HG03439 (cell line): ENCODE measurements around the gene CDKAL1.
"Not testable (repeated sequence)": the region's sequence is repeated elsewhere in the genome, so short reads cannot be mapped to it uniquely, and the experiment has no call there.

ENCODE experiments used
- ATAC-seq: cut with Tn5 transposase; IDR thresholded peaks from one replicate; pipeline ENCODE4 v1.9.1; 2021; ENCODE audit warnings: mild to moderate bottlenecking, moderate library complexity; ENCODE audit not compliant: unreplicated experiment

The CDKAL1 gene

GRCh38 chr6:21087188-21087587 is 552.9 kb downstream of the CDKAL1 start:
- ATAC-seq, result no peak

- ATAC-seq, result no peak
Observed at GRCh38 chr6:21091411-21091810, 557.2 kb downstream of the CDKAL1 start.

GRCh38 chr6:21092231-21092772 is 558.0 kb downstream of the CDKAL1 start:
- ATAC-seq, result not testable (repeated sequence)

GRCh38 chr6:21095462-21095861 is 561.2 kb downstream of the CDKAL1 start:
- no peak for ATAC-seq

- no peak for ATAC-seq
Observed at GRCh38 chr6:21098134-21098533, 563.9 kb downstream of the CDKAL1 start.

GRCh38 chr6:21098744-21099143 is 564.5 kb downstream of the CDKAL1 start:
- ATAC-seq, result no peak

GRCh38 chr6:21099338-21100314 is 565.4 kb downstream of the CDKAL1 start:
- ATAC-seq, result no peak

- ATAC-seq, result no peak
Observed at GRCh38 chr6:21100991-21101390, 566.7 kb downstream of the CDKAL1 start.

- no peak for ATAC-seq
Observed at GRCh38 chr6:21101694-21102093, 567.4 kb downstream of the CDKAL1 start.

- no peak for ATAC-seq
Observed at GRCh38 chr6:21102201-21102600, 567.9 kb downstream of the CDKAL1 start.

GRCh38 chr6:21102624-21103023 is 568.4 kb downstream of the CDKAL1 start:
- no peak for ATAC-seq

- no peak for ATAC-seq
Observed at GRCh38 chr6:21103626-21104224, 569.5 kb downstream of the CDKAL1 start.

GRCh38 chr6:21104288-21104687 is 570.0 kb downstream of the CDKAL1 start:
- no peak for ATAC-seq

GRCh38 chr6:21107796-21108195 is 573.5 kb downstream of the CDKAL1 start:
- ATAC-seq, result no peak

GRCh38 chr6:21109391-21110178 is 575.3 kb downstream of the CDKAL1 start:
- no peak for ATAC-seq

- no peak for ATAC-seq
Observed at GRCh38 chr6:21110684-21111083, 576.4 kb downstream of the CDKAL1 start.

GRCh38 chr6:21111093-21111725 is 577.0 kb downstream of the CDKAL1 start:
- no peak for ATAC-seq

GRCh38 chr6:21115111-21115510 is 580.9 kb downstream of the CDKAL1 start:
- no peak for ATAC-seq

- no peak for ATAC-seq
Observed at GRCh38 chr6:21116736-21117135, 582.5 kb downstream of the CDKAL1 start.

- ATAC-seq, result no peak
Observed at GRCh38 chr6:21118216-21118780, 584.0 kb downstream of the CDKAL1 start.
